Measurements from ENCODE around the gene CYTH4. TPM values are rescaled to one million over a fixed set of nuclear protein-coding genes. Genes with fewer than 3 reads are reported as not detected.

The CYTH4 gene
- total RNA-seq, 2 experiments from 2014 or later, result 20.6 to 28.1 TPM

GRCh38 chr22:37340331-37341262, 58.3 kb downstream of the CYTH4 start:
- H3K4me1 ChIP-seq (ENCODE audit: insufficient read depth, low read length, poor library complexity, severe bottlenecking), result no peaks in the 10 kb centered on the region
- H2AFZ ChIP-seq (ENCODE audit: low read length), result no peak overlapping the region
- H3K36me3 ChIP-seq (ENCODE audit: insufficient read depth, low read length), result no peaks in the 10 kb centered on the region
- CTCF ChIA-PET (ENCODE audit: unreplicated experiment), result no interaction called here
- no peaks in the 10 kb centered on the region for H3K9me2 ChIP-seq (ENCODE audit: insufficient read depth, low read length)
- no peaks in the 10 kb centered on the region for H3K9me3 ChIP-seq (ENCODE audit: low read length)
- TF ChIP-seq, protein P1, sequence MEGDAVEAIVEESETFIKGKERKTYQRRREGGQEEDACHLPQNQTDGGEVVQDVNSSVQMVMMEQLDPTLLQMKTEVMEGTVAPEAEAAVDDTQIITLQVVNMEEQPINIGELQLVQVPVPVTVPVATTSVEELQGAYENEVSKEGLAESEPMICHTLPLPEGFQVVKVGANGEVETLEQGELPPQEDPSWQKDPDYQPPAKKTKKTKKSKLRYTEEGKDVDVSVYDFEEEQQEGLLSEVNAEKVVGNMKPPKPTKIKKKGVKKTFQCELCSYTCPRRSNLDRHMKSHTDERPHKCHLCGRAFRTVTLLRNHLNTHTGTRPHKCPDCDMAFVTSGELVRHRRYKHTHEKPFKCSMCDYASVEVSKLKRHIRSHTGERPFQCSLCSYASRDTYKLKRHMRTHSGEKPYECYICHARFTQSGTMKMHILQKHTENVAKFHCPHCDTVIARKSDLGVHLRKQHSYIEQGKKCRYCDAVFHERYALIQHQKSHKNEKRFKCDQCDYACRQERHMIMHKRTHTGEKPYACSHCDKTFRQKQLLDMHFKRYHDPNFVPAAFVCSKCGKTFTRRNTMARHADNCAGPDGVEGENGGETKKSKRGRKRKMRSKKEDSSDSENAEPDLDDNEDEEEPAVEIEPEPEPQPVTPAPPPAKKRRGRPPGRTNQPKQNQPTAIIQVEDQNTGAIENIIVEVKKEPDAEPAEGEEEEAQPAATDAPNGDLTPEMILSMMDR (conservative IDR thresholded peaks at IDR 0.05; ENCODE audit: low read length), result no peak
- TF ChIP-seq EZH2phosphoT487 (IDR thresholded peaks at IDR 0.05; ENCODE audit: borderline replicate concordance, low read depth, low read length), result no peak
- no peaks in the 10 kb centered on the region for H3K79me2 ChIP-seq (ENCODE audit: insufficient read depth, low read depth, low read length)
- no peak overlapping the region for H3K4me3 ChIP-seq (ENCODE audit: low read depth, low read length, poor library complexity, severe bottlenecking)
- POLR2A ChIA-PET, result no interaction called here
- DNase-seq (ENCODE audit: low spot score), result no peak
- intact Hi-C loops (cut with micrococcal nuclease; ENCODE audit: unreplicated experiment), result no loop called here
- no peaks in the 10 kb centered on the region for H4K20me1 ChIP-seq (ENCODE audit: insufficient read depth, low read length)
- H3K4me2 ChIP-seq (ENCODE audit: low read length), result no peak overlapping the region
- H3K27ac ChIP-seq (ENCODE audit: low read depth, low read length, poor library complexity, severe bottlenecking), result no peak overlapping the region
- BruUV-seq (replicated peaks), result no TSS peak

- Histone ChIP-seq H3K9me3 (ENCODE audit: low read length) (no peaks in the 10 kb centered on the region), H3K27ac (ENCODE audit: low read depth, low read length, poor library complexity, severe bottlenecking) (no peak overlapping the region), H3K36me3 (ENCODE audit: insufficient read depth, low read length) (no peaks in the 10 kb centered on the region), H3K4me2 (ENCODE audit: low read length) (no peak overlapping the region), H3K4me1 (ENCODE audit: insufficient read depth, low read length, poor library complexity, severe bottlenecking) (no peaks in the 10 kb centered on the region), H3K9me2 (ENCODE audit: insufficient read depth, low read length) (no peaks in the 10 kb centered on the region), H4K20me1 (ENCODE audit: insufficient read depth, low read length) (no peaks in the 10 kb centered on the region), H3K4me3 (ENCODE audit: low read depth, low read length, poor library complexity, severe bottlenecking) (no peak overlapping the region), H3K79me2 (ENCODE audit: insufficient read depth, low read depth, low read length) (no peaks in the 10 kb centered on the region), H2AFZ (ENCODE audit: low read length) (no peak overlapping the region)
- POLR2A ChIA-PET, result no interaction called here
- TF ChIP-seq EZH2phosphoT487 (IDR thresholded peaks at IDR 0.05; ENCODE audit: borderline replicate concordance, low read depth, low read length), result no peak
- TF ChIP-seq, protein P1 (conservative IDR thresholded peaks at IDR 0.05; ENCODE audit: low read length), result no peak
- intact Hi-C loops (cut with micrococcal nuclease; ENCODE audit: unreplicated experiment), result no loop called here
- CTCF ChIA-PET (ENCODE audit: unreplicated experiment), result no interaction called here
- DNase-seq (ENCODE audit: low spot score), result no peak
- no TSS peak for BruUV-seq (replicated peaks)
Measured at GRCh38 chr22:37342065-37342464, 59.8 kb downstream of the CYTH4 start.

DNA sequence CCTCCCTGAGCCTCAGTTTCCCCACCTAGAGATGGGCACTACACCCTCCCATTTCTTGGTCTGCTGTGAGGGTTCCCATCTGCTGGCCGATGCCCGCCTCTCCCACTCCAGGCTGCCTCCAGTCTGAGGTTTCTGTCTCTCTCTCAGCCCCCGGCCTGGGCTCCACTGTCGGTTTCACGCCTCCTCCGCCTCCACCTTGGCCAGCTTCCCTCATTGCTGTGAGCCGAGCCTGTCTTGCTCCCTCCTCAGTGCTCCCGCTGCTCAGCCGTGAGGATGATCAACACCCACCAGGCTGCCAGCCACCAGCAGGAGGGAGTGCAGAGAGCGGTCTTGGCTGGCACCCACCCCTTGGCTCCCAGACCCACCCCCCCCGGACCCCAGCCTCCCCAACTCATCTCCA, 61.0 kb downstream of the CYTH4 start:
- no peak overlapping the region for H3K27ac ChIP-seq (ENCODE audit: low read depth, low read length, poor library complexity, severe bottlenecking)
- no peaks in the 10 kb centered on the region for H3K9me2 ChIP-seq (ENCODE audit: insufficient read depth, low read length)
- no peaks in the 10 kb centered on the region for H3K36me3 ChIP-seq (ENCODE audit: insufficient read depth, low read length)
- H3K9me3 ChIP-seq (ENCODE audit: low read length), result no peaks in the 10 kb centered on the region
- H3K4me1 ChIP-seq (ENCODE audit: insufficient read depth, low read length, poor library complexity, severe bottlenecking), result no peaks in the 10 kb centered on the region
- no peaks in the 10 kb centered on the region for H4K20me1 ChIP-seq (ENCODE audit: insufficient read depth, low read length)
- BruUV-seq (replicated peaks), result no TSS peak
- ChIA-PET POLR2A (interaction anchor here (0.6 kb wide), 1 partner anchor 216 kb away, joined by 4 read pairs; no protein-coding TSS in a partner anchor), CTCF (ENCODE audit: unreplicated experiment) (no interaction called here)
- no peak for DNase-seq (ENCODE audit: low spot score)
- intact Hi-C loops (cut with micrococcal nuclease; ENCODE audit: unreplicated experiment), result no loop called here
- H3K4me3 ChIP-seq (ENCODE audit: low read depth, low read length, poor library complexity, severe bottlenecking), result no peak overlapping the region
- TF ChIP-seq, protein P1 (conservative IDR thresholded peaks at IDR 0.05; ENCODE audit: low read length), result no peak
- TF ChIP-seq EZH2phosphoT487 (IDR thresholded peaks at IDR 0.05; ENCODE audit: borderline replicate concordance, low read depth, low read length), result no peak
- H2AFZ ChIP-seq (ENCODE audit: low read length), result no peak overlapping the region
- H3K4me2 ChIP-seq (ENCODE audit: low read length), result no peak overlapping the region
- no peaks in the 10 kb centered on the region for H3K79me2 ChIP-seq (ENCODE audit: insufficient read depth, low read depth, low read length)

Measured in OCI-LY7 (cell line).